Measurements from ENCODE around the gene EGFL6. TPM values are rescaled to one million over a fixed set of nuclear protein-coding genes. Genes with fewer than 3 reads are reported as not detected.

The EGFL6 gene
- total RNA-seq, 1 experiment from 2014 or later = 0.96 TPM

DNA sequence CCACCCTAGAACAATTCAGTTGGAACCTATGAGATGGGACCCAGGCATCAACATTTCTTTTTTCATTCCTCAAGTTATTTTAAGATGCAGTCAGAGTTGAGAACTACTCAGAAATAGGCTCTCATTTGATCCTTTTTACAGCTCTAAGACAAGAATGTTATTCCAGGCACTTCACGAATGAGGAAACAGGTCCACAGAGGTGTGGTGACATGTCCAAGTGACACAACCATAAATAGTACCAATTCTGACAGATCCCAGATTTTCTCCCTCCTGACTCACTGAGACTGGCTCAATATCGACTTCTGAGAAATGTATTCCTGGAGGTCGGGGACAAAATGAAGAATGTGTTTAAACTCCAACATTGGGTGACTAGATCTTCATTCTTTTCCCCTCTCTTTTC is 94.6 kb downstream of the EGFL6 start (continued):
- TF ChIP-seq, protein P1, sequence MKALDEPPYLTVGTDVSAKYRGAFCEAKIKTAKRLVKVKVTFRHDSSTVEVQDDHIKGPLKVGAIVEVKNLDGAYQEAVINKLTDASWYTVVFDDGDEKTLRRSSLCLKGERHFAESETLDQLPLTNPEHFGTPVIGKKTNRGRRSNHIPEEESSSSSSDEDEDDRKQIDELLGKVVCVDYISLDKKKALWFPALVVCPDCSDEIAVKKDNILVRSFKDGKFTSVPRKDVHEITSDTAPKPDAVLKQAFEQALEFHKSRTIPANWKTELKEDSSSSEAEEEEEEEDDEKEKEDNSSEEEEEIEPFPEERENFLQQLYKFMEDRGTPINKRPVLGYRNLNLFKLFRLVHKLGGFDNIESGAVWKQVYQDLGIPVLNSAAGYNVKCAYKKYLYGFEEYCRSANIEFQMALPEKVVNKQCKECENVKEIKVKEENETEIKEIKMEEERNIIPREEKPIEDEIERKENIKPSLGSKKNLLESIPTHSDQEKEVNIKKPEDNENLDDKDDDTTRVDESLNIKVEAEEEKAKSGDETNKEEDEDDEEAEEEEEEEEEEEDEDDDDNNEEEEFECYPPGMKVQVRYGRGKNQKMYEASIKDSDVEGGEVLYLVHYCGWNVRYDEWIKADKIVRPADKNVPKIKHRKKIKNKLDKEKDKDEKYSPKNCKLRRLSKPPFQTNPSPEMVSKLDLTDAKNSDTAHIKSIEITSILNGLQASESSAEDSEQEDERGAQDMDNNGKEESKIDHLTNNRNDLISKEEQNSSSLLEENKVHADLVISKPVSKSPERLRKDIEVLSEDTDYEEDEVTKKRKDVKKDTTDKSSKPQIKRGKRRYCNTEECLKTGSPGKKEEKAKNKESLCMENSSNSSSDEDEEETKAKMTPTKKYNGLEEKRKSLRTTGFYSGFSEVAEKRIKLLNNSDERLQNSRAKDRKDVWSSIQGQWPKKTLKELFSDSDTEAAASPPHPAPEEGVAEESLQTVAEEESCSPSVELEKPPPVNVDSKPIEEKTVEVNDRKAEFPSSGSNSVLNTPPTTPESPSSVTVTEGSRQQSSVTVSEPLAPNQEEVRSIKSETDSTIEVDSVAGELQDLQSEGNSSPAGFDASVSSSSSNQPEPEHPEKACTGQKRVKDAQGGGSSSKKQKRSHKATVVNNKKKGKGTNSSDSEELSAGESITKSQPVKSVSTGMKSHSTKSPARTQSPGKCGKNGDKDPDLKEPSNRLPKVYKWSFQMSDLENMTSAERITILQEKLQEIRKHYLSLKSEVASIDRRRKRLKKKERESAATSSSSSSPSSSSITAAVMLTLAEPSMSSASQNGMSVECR (CRISPR knock-in tag; IDR thresholded peaks at IDR 0.05; ENCODE audit: borderline replicate concordance) = no peak
- TF ChIP-seq SMAD4 (CRISPR knock-in tag; IDR thresholded peaks at IDR 0.05) (no peak), ZNF671 (CRISPR knock-in tag; IDR thresholded peaks at IDR 0.05) (no peak), TCF7 (CRISPR knock-in tag; IDR thresholded peaks at IDR 0.05; ENCODE audit: low read depth) (no peak), MYBL2 (CRISPR knock-in tag; IDR thresholded peaks at IDR 0.05) (no peak)
- TF ChIP-seq, protein P2, sequence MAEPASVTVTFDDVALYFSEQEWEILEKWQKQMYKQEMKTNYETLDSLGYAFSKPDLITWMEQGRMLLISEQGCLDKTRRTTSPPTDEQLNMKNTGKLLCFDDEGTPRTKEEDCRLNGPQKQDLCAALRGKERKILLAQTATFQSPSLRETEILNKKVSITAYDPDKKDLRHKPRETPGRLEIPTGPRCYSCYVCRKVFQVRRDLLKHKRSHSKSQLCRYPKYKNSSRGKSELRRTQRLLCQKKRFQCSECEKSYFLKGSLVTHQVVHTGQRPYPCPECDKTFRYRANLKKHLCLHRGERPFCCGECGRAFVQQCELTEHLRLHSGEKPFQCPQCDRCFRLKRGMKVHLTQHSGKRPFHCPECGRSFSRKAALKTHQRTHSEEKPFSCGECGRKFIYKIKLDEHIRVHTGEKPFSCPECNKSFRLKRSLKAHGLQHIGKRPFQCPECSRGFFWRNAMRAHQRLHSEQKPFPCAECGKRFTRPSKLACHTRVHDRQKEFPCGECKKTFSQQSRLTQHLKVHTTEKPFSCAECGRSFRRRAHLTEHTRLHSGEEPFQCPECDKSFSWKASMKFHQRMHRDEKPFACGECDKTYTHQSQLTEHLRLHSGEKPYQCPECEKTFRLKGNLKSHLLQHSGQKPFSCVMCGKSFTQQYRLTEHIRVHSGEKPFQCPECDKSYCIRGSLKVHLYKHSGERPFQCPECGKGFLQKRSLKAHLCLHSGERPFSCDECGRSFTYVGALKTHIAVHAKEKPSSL (CRISPR knock-in tag; conservative IDR thresholded peaks at IDR 0.05) = no peak

DNA sequence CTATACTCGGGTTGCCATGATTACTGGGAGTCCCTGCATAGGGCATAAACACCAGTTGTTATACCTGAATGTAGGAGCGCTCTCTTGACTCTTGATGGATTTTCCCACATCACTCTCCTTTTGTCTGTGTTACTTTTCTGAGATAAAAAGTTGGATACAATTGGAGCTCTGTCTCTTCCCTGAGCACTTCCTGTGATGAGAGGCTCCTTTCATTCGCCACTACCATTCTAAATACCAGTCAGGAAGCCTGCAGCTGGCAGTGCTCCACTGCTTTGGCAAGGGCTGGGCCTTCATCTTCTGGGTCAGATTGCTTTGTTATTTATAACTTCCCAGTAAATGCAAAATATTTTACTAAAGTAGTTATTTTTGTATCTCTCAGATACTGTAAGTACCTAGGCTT is 97.4 kb downstream of the EGFL6 start:
- POLR2A ChIA-PET = interaction anchor here (0.5 kb wide), 1 partner anchor 271 kb away, joined by 3 read pairs; no protein-coding TSS in a partner anchor
- no peak for ATAC-seq
- Mint-ChIP-seq H3K9me3 (no peaks in the 10 kb centered on the region), H3K36me3 (peaks cover 6% of the 10 kb centered on the region; the same call in 1 of the 2 replicates), H3K27me3 (ENCODE audit: low read depth) (no peaks in the 10 kb centered on the region), H3K4me1 (no peaks in the 10 kb centered on the region), H3K4me3 (no peak overlapping the region), H3K27ac (no peak overlapping the region)
- CTCF ChIA-PET = no interaction called here
- no peak for DNase-seq (ENCODE audit: low spot score)
- TF ChIP-seq, protein P3, sequence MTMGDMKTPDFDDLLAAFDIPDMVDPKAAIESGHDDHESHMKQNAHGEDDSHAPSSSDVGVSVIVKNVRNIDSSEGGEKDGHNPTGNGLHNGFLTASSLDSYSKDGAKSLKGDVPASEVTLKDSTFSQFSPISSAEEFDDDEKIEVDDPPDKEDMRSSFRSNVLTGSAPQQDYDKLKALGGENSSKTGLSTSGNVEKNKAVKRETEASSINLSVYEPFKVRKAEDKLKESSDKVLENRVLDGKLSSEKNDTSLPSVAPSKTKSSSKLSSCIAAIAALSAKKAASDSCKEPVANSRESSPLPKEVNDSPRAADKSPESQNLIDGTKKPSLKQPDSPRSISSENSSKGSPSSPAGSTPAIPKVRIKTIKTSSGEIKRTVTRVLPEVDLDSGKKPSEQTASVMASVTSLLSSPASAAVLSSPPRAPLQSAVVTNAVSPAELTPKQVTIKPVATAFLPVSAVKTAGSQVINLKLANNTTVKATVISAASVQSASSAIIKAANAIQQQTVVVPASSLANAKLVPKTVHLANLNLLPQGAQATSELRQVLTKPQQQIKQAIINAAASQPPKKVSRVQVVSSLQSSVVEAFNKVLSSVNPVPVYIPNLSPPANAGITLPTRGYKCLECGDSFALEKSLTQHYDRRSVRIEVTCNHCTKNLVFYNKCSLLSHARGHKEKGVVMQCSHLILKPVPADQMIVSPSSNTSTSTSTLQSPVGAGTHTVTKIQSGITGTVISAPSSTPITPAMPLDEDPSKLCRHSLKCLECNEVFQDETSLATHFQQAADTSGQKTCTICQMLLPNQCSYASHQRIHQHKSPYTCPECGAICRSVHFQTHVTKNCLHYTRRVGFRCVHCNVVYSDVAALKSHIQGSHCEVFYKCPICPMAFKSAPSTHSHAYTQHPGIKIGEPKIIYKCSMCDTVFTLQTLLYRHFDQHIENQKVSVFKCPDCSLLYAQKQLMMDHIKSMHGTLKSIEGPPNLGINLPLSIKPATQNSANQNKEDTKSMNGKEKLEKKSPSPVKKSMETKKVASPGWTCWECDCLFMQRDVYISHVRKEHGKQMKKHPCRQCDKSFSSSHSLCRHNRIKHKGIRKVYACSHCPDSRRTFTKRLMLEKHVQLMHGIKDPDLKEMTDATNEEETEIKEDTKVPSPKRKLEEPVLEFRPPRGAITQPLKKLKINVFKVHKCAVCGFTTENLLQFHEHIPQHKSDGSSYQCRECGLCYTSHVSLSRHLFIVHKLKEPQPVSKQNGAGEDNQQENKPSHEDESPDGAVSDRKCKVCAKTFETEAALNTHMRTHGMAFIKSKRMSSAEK (CRISPR knock-in tag; IDR thresholded peaks at IDR 0.05; ENCODE audit: borderline replicate concordance) = no peak
- TF ChIP-seq TEAD1 (CRISPR knock-in tag; IDR thresholded peaks at IDR 0.05) (no peak), RELA (CRISPR knock-in tag; IDR thresholded peaks at IDR 0.05; ENCODE audit: borderline replicate concordance) (no peak), ZNF219 (CRISPR knock-in tag; IDR thresholded peaks at IDR 0.05; ENCODE audit: borderline replicate concordance) (no peak), ZNF232 (CRISPR knock-in tag; IDR thresholded peaks at IDR 0.05) (no peak), CBFB (CRISPR knock-in tag; IDR thresholded peaks at IDR 0.05; ENCODE audit: low read depth) (no peak)
- TF ChIP-seq, protein P2 (CRISPR knock-in tag; conservative IDR thresholded peaks at IDR 0.05) = no peak
- TF ChIP-seq, protein P4, sequence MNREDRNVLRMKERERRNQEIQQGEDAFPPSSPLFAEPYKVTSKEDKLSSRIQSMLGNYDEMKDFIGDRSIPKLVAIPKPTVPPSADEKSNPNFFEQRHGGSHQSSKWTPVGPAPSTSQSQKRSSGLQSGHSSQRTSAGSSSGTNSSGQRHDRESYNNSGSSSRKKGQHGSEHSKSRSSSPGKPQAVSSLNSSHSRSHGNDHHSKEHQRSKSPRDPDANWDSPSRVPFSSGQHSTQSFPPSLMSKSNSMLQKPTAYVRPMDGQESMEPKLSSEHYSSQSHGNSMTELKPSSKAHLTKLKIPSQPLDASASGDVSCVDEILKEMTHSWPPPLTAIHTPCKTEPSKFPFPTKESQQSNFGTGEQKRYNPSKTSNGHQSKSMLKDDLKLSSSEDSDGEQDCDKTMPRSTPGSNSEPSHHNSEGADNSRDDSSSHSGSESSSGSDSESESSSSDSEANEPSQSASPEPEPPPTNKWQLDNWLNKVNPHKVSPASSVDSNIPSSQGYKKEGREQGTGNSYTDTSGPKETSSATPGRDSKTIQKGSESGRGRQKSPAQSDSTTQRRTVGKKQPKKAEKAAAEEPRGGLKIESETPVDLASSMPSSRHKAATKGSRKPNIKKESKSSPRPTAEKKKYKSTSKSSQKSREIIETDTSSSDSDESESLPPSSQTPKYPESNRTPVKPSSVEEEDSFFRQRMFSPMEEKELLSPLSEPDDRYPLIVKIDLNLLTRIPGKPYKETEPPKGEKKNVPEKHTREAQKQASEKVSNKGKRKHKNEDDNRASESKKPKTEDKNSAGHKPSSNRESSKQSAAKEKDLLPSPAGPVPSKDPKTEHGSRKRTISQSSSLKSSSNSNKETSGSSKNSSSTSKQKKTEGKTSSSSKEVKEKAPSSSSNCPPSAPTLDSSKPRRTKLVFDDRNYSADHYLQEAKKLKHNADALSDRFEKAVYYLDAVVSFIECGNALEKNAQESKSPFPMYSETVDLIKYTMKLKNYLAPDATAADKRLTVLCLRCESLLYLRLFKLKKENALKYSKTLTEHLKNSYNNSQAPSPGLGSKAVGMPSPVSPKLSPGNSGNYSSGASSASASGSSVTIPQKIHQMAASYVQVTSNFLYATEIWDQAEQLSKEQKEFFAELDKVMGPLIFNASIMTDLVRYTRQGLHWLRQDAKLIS (CRISPR knock-in tag; IDR thresholded peaks at IDR 0.05; ENCODE audit: borderline replicate concordance) = no peak
- TF ChIP-seq, protein P5, sequence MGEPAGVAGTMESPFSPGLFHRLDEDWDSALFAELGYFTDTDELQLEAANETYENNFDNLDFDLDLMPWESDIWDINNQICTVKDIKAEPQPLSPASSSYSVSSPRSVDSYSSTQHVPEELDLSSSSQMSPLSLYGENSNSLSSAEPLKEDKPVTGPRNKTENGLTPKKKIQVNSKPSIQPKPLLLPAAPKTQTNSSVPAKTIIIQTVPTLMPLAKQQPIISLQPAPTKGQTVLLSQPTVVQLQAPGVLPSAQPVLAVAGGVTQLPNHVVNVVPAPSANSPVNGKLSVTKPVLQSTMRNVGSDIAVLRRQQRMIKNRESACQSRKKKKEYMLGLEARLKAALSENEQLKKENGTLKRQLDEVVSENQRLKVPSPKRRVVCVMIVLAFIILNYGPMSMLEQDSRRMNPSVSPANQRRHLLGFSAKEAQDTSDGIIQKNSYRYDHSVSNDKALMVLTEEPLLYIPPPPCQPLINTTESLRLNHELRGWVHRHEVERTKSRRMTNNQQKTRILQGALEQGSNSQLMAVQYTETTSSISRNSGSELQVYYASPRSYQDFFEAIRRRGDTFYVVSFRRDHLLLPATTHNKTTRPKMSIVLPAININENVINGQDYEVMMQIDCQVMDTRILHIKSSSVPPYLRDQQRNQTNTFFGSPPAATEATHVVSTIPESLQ (CRISPR knock-in tag; IDR thresholded peaks at IDR 0.05) = no peak
- TF ChIP-seq, protein P6, sequence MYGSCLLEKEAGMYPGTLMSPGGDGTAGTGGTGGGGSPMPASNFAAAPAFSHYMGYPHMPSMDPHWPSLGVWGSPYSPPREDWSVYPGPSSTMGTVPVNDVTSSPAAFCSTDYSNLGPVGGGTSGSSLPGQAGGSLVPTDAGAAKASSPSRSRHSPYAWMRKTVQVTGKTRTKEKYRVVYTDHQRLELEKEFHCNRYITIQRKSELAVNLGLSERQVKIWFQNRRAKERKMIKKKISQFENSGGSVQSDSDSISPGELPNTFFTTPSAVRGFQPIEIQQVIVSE (CRISPR knock-in tag; IDR thresholded peaks at IDR 0.05; ENCODE audit: borderline replicate concordance) = no peak
